Thyroid gland (tissue), 4 donors: ENCODE data around the gene NOP53. TPM values are rescaled to one million over a fixed set of nuclear protein-coding genes. Genes with fewer than 3 reads are reported as not detected.
"Not testable (repeated sequence)": the region's sequence is repeated elsewhere in the genome, so short reads cannot be mapped to it uniquely, and the experiment has no call there.

Source experiments
- DNase-seq, 2 donors: peaks; one replicate each; pipeline ENCODE4 v3.0.0-alpha.2; 2019
- H3K27ac ChIP-seq, 3 donors: fragments of 200-600 bp; sonication (generic); 1 replicate in 2 of 3; 2 replicates in 1 of 3; pipeline ENCODE4 v1.5.1; 2016 to 2019; ENCODE audit warnings: mild to moderate bottlenecking in 1 of 3, moderate library complexity in 1 of 3
- H3K27me3 ChIP-seq: fragments of 200-600 bp; sonication (generic); one replicate; pipeline ENCODE4 v1.5.1; 2019
- H3K36me3 ChIP-seq, 2 donors: fragments of 200-600 bp; sonication (generic); one replicate each; pipeline ENCODE4 v1.5.1; 2016 to 2019
- H3K4me1 ChIP-seq, 2 donors: fragments of 200-600 bp; sonication (generic); one replicate each; pipeline ENCODE4 v1.5.1; 2017 to 2019
- H3K4me3 ChIP-seq, 3 donors: fragments of 200-600 bp; sonication (generic); replicated peaks in 1 of 3; 1 replicate in 2 of 3; 2 replicates in 1 of 3; pipeline ENCODE4 v1.5.1; 2016; ENCODE audit warnings: mild to moderate bottlenecking in 1 of 3
- H3K9me3 ChIP-seq: fragments of 200-600 bp; sonication (generic); one replicate; pipeline ENCODE4 v1.5.1; 2017
- POLR2A ChIP-seq, 2 donors: fragments of 450-650 bp; IDR thresholded peaks; one replicate each; pipeline ENCODE4 v1.6.1; 2017; ENCODE audit warnings: antibody characterized with exemption in 2 of 2, mild to moderate bottlenecking in 2 of 2, moderate library complexity in 1 of 2
- WGBS, 2 donors: methylation state at CpG; one replicate each; pipeline ENCODE4 v1.1.5; 2017; 5-methylcytosine and 5-hydroxymethylcytosine counted together
- intact Hi-C: fragments of 100-400 bp; cut with DNase I; formaldehyde crosslinking; loops from one replicate; pipeline ENCODE4 v1.15.1; 2023
- total RNA-seq, 4 donors: library from RNA; depleted of rRNA; stranded (reverse); fragments of >200 nt; gene quantifications; one replicate each; pipeline ENCODE4 v1.2.3, GENCODE V29; 2016
- TF ChIP-seq, protein P1 (sequence below), 6 experiments: fragments of 200-600 bp in 3 of 6; fragments of 450-650 bp in 3 of 6; sonication (generic) in 3 of 6; IDR thresholded peaks; one replicate each; pipeline ENCODE4 v1.5.1; 2016 to 2019; ENCODE audit warnings: antibody characterized with exemption in 6 of 6, mild to moderate bottlenecking in 2 of 6, inconsistent platforms in 1 of 6, moderate library complexity in 1 of 6

NOP53 gene
- total RNA-seq, 4 donors from 2014 or later = 278 to 531 (median 461) TPM

DNA sequence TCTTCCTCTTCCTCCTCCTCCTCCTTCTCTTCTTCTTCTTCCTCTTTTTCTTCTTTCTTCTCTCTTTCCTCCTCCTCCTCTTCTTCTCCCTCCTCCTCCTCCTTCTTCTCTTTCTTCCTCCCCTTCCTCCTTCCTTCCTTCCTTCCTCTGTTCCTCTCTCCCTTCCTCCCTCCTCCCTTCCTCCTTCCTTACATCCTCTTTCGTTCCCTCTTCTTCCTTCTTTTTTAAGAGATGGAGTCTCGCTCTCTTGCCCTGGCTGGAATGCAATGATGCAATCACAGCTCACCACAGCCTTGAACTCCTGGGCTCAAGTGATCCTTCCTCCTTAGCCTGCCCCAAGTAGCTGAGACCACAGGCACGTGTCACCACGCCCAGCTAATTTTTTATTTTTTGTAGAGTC is 18.9 kb upstream of the NOP53 start:
- Histone ChIP-seq H3K27ac (peak overlapping the region in 1 of 3 donors; percentile 30), H3K9me3 (no peaks in the 10 kb centered on the region), H3K27me3 (no peaks in the 10 kb centered on the region), H3K4me3 (no peak overlapping the region), H3K4me1 (peaks cover 20 to 31% of the 10 kb centered on the region in 2 donors), H3K36me3 (peaks cover 0 to 6% of the 10 kb centered on the region in 2 donors)
- TF ChIP-seq POLR2A (IDR thresholded peaks at IDR 0.05) = no peak
- TF ChIP-seq, protein P1, sequence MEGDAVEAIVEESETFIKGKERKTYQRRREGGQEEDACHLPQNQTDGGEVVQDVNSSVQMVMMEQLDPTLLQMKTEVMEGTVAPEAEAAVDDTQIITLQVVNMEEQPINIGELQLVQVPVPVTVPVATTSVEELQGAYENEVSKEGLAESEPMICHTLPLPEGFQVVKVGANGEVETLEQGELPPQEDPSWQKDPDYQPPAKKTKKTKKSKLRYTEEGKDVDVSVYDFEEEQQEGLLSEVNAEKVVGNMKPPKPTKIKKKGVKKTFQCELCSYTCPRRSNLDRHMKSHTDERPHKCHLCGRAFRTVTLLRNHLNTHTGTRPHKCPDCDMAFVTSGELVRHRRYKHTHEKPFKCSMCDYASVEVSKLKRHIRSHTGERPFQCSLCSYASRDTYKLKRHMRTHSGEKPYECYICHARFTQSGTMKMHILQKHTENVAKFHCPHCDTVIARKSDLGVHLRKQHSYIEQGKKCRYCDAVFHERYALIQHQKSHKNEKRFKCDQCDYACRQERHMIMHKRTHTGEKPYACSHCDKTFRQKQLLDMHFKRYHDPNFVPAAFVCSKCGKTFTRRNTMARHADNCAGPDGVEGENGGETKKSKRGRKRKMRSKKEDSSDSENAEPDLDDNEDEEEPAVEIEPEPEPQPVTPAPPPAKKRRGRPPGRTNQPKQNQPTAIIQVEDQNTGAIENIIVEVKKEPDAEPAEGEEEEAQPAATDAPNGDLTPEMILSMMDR (IDR thresholded peaks at IDR 0.05) = no peak
- 68 to 83% methylated on average over 4 of the region's 4 CpGs for WGBS, 2 donors
- no peak for DNase-seq
- intact Hi-C loops = no loop called here

GRCh38 chr19:47728295-47728694 is 17.1 kb upstream of the NOP53 start:
- H3K27me3 ChIP-seq, intact Hi-C loops, H3K4me3 ChIP-seq, H3K9me3 ChIP-seq, DNase-seq, H3K36me3 ChIP-seq: not testable (repeated sequence)
- peak overlapping the region in 2 of 3 donors; percentile 82 to 95 for H3K27ac ChIP-seq
- H3K4me1 ChIP-seq = peaks cover 15 to 24% of the 10 kb centered on the region in 2 donors
- 93 to 98% methylated on average over 4 of the region's 4 CpGs for WGBS, 2 donors

- Histone ChIP-seq H3K4me3 (peak overlapping the region in 1 of 3 donors; percentile 4), H3K27ac (peak overlapping the region; percentile 70 to 95 (median 82)), H3K4me1 (peaks cover 14 to 24% of the 10 kb centered on the region in 2 donors), H3K36me3 (peaks cover 0 to 6% of the 10 kb centered on the region in 2 donors), H3K27me3 (no peaks in the 10 kb centered on the region), H3K9me3 (no peaks in the 10 kb centered on the region)
- peak; percentile 85 to 89 for DNase-seq
- WGBS, 2 donors = 8 to 12% methylated on average over 9 of the region's 9 CpGs
- TF ChIP-seq, protein P1 (IDR thresholded peaks at IDR 0.05) = no peak
- peak in 1 of 2 donors; percentile 39 for TF ChIP-seq POLR2A (IDR thresholded peaks at IDR 0.05)
- intact Hi-C loops = no loop called here
These were observed 15.9 kb upstream of the NOP53 start for GRCh38 chr19:47729468-47729798.

- intact Hi-C loops = no loop called here
- Histone ChIP-seq H3K27me3 (no peaks in the 10 kb centered on the region), H3K4me3 (peak overlapping the region in 1 of 3 donors; percentile 4), H3K36me3 (peaks cover 0 to 6% of the 10 kb centered on the region in 2 donors), H3K9me3 (no peaks in the 10 kb centered on the region), H3K4me1 (peaks cover 14 to 24% of the 10 kb centered on the region in 2 donors), H3K27ac (peak overlapping the region; percentile 70 to 95 (median 82))
- WGBS, 2 donors = 25 to 26% methylated on average over 28 to 30 of the region's 30 CpGs
- TF ChIP-seq POLR2A (IDR thresholded peaks at IDR 0.05) = no peak
- TF ChIP-seq, protein P1 (IDR thresholded peaks at IDR 0.05) = no peak
- peak; percentile 78 to 80 for DNase-seq
These were observed 15.4 kb upstream of the NOP53 start for GRCh38 chr19:47729799-47730520.

GRCh38 chr19:47730521-47730889 is 14.8 kb upstream of the NOP53 start:
- no peak for DNase-seq
- Histone ChIP-seq H3K9me3 (no peaks in the 10 kb centered on the region), H3K27me3 (no peaks in the 10 kb centered on the region), H3K27ac (peak overlapping the region; percentile 70 to 95 (median 82)), H3K4me1 (peaks cover 14 to 24% of the 10 kb centered on the region in 2 donors), H3K36me3 (peaks cover 0 to 6% of the 10 kb centered on the region in 2 donors), H3K4me3 (no peak overlapping the region)
- intact Hi-C loops = no loop called here
- TF ChIP-seq POLR2A (IDR thresholded peaks at IDR 0.05) = no peak
- TF ChIP-seq, protein P1 (IDR thresholded peaks at IDR 0.05) = no peak
- WGBS, 2 donors = 91 to 95% methylated on average over 8 of the region's 8 CpGs
